ENCODE data around the gene ANO1.

The ANO1 gene

GRCh38 chr11:70071996-70072395 lies 6.1 kb upstream of the ANO1 start:
- no peaks in the 10 kb centered on the region for H3K9me3 ChIP-seq (ENCODE audit: low read length)
- H3K4me3 ChIP-seq (ENCODE audit: low read length), result no peak overlapping the region
- H2AFZ ChIP-seq (ENCODE audit: low read depth, low read length), result no peak overlapping the region
- H3K36me3 ChIP-seq (ENCODE audit: insufficient read depth, low read length), result no peaks in the 10 kb centered on the region
- peaks cover 7% of the 10 kb centered on the region for H3K4me1 ChIP-seq (ENCODE audit: insufficient read depth, low read length)
- peaks cover 76% of the 10 kb centered on the region for H3K27me3 ChIP-seq (ENCODE audit: insufficient read depth, low read length)

GRCh38 chr11:70072461-70072860 lies 5.7 kb upstream of the ANO1 start:
- peaks cover 80% of the 10 kb centered on the region for H3K27me3 ChIP-seq (ENCODE audit: insufficient read depth, low read length)
- H3K4me1 ChIP-seq (ENCODE audit: insufficient read depth, low read length), result peaks cover 7% of the 10 kb centered on the region
- H3K36me3 ChIP-seq (ENCODE audit: insufficient read depth, low read length), result no peaks in the 10 kb centered on the region
- H2AFZ ChIP-seq (ENCODE audit: low read depth, low read length), result no peak overlapping the region
- no peak overlapping the region for H3K4me3 ChIP-seq (ENCODE audit: low read length)
- no peaks in the 10 kb centered on the region for H3K9me3 ChIP-seq (ENCODE audit: low read length)

GRCh38 chr11:70072861-70073755 lies 5.0 kb upstream of the ANO1 start:
- Histone ChIP-seq H2AFZ (ENCODE audit: low read depth, low read length) (no peak overlapping the region), H3K27me3 (ENCODE audit: insufficient read depth, low read length) (peaks cover 82% of the 10 kb centered on the region), H3K36me3 (ENCODE audit: insufficient read depth, low read length) (no peaks in the 10 kb centered on the region), H3K4me3 (ENCODE audit: low read length) (no peak overlapping the region), H3K4me1 (ENCODE audit: insufficient read depth, low read length) (peaks cover under 1% of the 10 kb centered on the region), H3K9me3 (ENCODE audit: low read length) (no peaks in the 10 kb centered on the region)

- Histone ChIP-seq H3K4me1 (ENCODE audit: insufficient read depth, low read length) (no peaks in the 10 kb centered on the region), H3K4me3 (ENCODE audit: low read length) (no peak overlapping the region), H2AFZ (ENCODE audit: low read depth, low read length) (no peak overlapping the region), H3K36me3 (ENCODE audit: insufficient read depth, low read length) (no peaks in the 10 kb centered on the region), H3K9me3 (ENCODE audit: low read length) (no peaks in the 10 kb centered on the region), H3K27me3 (ENCODE audit: insufficient read depth, low read length) (peaks cover 80% of the 10 kb centered on the region)
Observed at GRCh38 chr11:70073871-70074371, 4.2 kb upstream of the ANO1 start.

- Histone ChIP-seq H3K27me3 (ENCODE audit: insufficient read depth, low read length) (peaks cover 89% of the 10 kb centered on the region), H3K4me1 (ENCODE audit: insufficient read depth, low read length) (no peaks in the 10 kb centered on the region), H2AFZ (ENCODE audit: low read depth, low read length) (no peak overlapping the region), H3K9me3 (ENCODE audit: low read length) (no peaks in the 10 kb centered on the region), H3K4me3 (ENCODE audit: low read length) (no peak overlapping the region), H3K36me3 (ENCODE audit: insufficient read depth, low read length) (no peaks in the 10 kb centered on the region)
Observed at GRCh38 chr11:70074746-70075145, 3.4 kb upstream of the ANO1 start.

- no peak overlapping the region for H2AFZ ChIP-seq (ENCODE audit: low read depth, low read length)
- no peaks in the 10 kb centered on the region for H3K9me3 ChIP-seq (ENCODE audit: low read length)
- H3K27me3 ChIP-seq (ENCODE audit: insufficient read depth, low read length), result peaks cover 95% of the 10 kb centered on the region
- no peak overlapping the region for H3K4me3 ChIP-seq (ENCODE audit: low read length)
- no peaks in the 10 kb centered on the region for H3K4me1 ChIP-seq (ENCODE audit: insufficient read depth, low read length)
- H3K36me3 ChIP-seq (ENCODE audit: insufficient read depth, low read length), result no peaks in the 10 kb centered on the region
Observed at GRCh38 chr11:70075836-70076235, 2.3 kb upstream of the ANO1 start.

- no peaks in the 10 kb centered on the region for H3K36me3 ChIP-seq (ENCODE audit: insufficient read depth, low read length)
- no peaks in the 10 kb centered on the region for H3K4me1 ChIP-seq (ENCODE audit: insufficient read depth, low read length)
- no peak overlapping the region for H3K4me3 ChIP-seq (ENCODE audit: low read length)
- H3K27me3 ChIP-seq (ENCODE audit: insufficient read depth, low read length), result peaks cover 95% of the 10 kb centered on the region
- no peaks in the 10 kb centered on the region for H3K9me3 ChIP-seq (ENCODE audit: low read length)
- no peak overlapping the region for H2AFZ ChIP-seq (ENCODE audit: low read depth, low read length)
Observed at GRCh38 chr11:70076461-70076931, 1.6 kb upstream of the ANO1 start.

GRCh38 chr11:70077411-70078094 lies 564 bp upstream of the ANO1 start:
- H3K36me3 ChIP-seq (ENCODE audit: insufficient read depth, low read length), result no peaks in the 10 kb centered on the region

GRCh38 chr11:70078781-70079616 lies 882 bp downstream of the ANO1 start:
- no peak overlapping the region for H3K4me3 ChIP-seq (ENCODE audit: low read length)
- no peaks in the 10 kb centered on the region for H3K4me1 ChIP-seq (ENCODE audit: insufficient read depth, low read length)
- no peak overlapping the region for H2AFZ ChIP-seq (ENCODE audit: low read depth, low read length)
- no peaks in the 10 kb centered on the region for H3K36me3 ChIP-seq (ENCODE audit: insufficient read depth, low read length)
- peaks cover 76% of the 10 kb centered on the region for H3K27me3 ChIP-seq (ENCODE audit: insufficient read depth, low read length)
- no peaks in the 10 kb centered on the region for H3K9me3 ChIP-seq (ENCODE audit: low read length)

More at GRCh38 chr11:70077411-70078094, 564 bp upstream of the ANO1 start:
- no peak overlapping the region for H2AFZ ChIP-seq (ENCODE audit: low read depth, low read length)
- no peaks in the 10 kb centered on the region for H3K4me1 ChIP-seq (ENCODE audit: insufficient read depth, low read length)
- no peaks in the 10 kb centered on the region for H3K9me3 ChIP-seq (ENCODE audit: low read length)
- no peak overlapping the region for H3K4me3 ChIP-seq (ENCODE audit: low read length)
- H3K27me3 ChIP-seq (ENCODE audit: insufficient read depth, low read length), result peaks cover 88% of the 10 kb centered on the region

- Histone ChIP-seq H3K4me3 (ENCODE audit: low read length) (no peak overlapping the region), H2AFZ (ENCODE audit: low read depth, low read length) (no peak overlapping the region), H3K4me1 (ENCODE audit: insufficient read depth, low read length) (no peaks in the 10 kb centered on the region), H3K9me3 (ENCODE audit: low read length) (no peaks in the 10 kb centered on the region), H3K36me3 (ENCODE audit: insufficient read depth, low read length) (no peaks in the 10 kb centered on the region), H3K27me3 (ENCODE audit: insufficient read depth, low read length) (peaks cover 72% of the 10 kb centered on the region)
Observed at GRCh38 chr11:70079691-70080090, 1.6 kb downstream of the ANO1 start.

- Histone ChIP-seq H3K4me3 (ENCODE audit: low read length) (no peak overlapping the region), H3K9me3 (ENCODE audit: low read length) (no peaks in the 10 kb centered on the region), H3K4me1 (ENCODE audit: insufficient read depth, low read length) (no peaks in the 10 kb centered on the region), H3K27me3 (ENCODE audit: insufficient read depth, low read length) (peaks cover 62% of the 10 kb centered on the region), H2AFZ (ENCODE audit: low read depth, low read length) (no peak overlapping the region), H3K36me3 (ENCODE audit: insufficient read depth, low read length) (no peaks in the 10 kb centered on the region)
Observed at GRCh38 chr11:70080763-70081162, 2.6 kb downstream of the ANO1 start.

- no peaks in the 10 kb centered on the region for H3K4me1 ChIP-seq (ENCODE audit: insufficient read depth, low read length)
- peaks cover 41% of the 10 kb centered on the region for H3K27me3 ChIP-seq (ENCODE audit: insufficient read depth, low read length)
- H2AFZ ChIP-seq (ENCODE audit: low read depth, low read length), result no peak overlapping the region
Observed at GRCh38 chr11:70082829-70083228, 4.7 kb downstream of the ANO1 start.

More at GRCh38 chr11:70082829-70083228, 4.7 kb downstream of the ANO1 start:
- Histone ChIP-seq H3K4me3 (ENCODE audit: low read length) (no peak overlapping the region), H3K9me3 (ENCODE audit: low read length) (no peaks in the 10 kb centered on the region), H3K36me3 (ENCODE audit: insufficient read depth, low read length) (no peaks in the 10 kb centered on the region)
